ELR (cell line): ENCODE measurements around the gene TSN.

ENCODE experiments used
- DNase-seq: peaks from one replicate; pipeline ENCODE4 v3.0.0-alpha.2; 2015; ENCODE audit warnings: low read depth

The TSN gene

DNA sequence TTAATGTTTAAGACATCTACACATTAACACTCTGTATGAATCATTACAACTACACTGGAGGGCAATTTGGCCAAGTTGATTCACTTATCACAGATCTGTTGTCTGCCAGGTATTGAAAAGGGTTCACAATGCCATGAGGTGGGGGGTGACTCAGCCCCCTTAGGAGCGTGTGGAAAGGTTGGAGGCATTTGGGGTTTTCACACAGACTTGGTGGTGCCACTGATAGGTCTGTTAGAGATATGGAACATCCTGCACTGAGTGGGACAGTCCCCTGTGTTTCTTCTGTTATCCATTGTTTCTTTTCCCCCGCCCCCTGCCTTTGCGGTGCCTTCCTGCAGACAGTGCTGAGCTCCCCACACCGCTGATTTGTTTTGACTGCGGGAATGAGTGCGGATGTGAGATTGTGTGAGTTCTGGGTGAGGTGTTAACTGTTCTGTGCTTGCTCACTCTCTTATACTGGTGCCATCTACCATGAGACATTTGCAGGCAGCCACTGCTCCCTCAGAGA lies 9.3 kb upstream of the TSN start:
- DNase-seq: no peak

DNA sequence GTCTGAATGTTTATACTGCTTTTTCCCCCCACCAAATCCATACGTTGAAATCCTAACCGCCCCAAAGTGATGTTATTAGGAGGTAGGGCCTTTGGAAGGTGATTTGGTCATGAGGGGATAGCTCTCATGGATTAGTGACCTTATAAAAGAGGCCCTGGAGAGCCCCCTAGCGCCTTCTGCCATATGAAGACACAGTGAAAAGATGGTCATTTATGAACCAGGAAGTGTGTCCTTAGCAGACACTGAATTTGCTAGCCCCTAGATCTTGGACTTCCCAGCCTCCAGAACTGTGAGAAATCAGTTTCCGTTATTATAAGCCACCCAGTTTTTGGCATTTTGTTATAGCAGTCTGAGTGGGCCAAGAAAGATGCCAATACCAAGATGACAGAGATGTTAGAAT lies 7.2 kb upstream of the TSN start:
- DNase-seq: peak; percentile 78

DNA sequence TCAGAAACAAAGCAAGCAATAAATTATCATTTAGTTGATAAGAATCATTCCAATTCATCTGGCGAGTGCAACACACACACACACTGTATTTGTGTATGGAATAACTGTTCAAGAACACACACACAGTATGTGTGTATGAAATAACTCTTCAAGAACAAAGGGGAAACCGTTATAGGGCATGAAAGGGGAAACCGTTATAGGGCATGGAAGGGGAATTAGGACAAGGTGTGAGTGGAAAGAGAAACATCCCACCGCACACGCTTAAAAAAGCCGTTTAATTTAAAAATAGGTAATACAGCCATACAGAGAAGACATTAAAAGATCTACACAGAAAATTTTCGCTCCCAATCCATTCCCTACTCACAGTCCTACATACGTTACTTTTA lies 607 bp upstream of the TSN start:
- DNase-seq: no peak

DNA sequence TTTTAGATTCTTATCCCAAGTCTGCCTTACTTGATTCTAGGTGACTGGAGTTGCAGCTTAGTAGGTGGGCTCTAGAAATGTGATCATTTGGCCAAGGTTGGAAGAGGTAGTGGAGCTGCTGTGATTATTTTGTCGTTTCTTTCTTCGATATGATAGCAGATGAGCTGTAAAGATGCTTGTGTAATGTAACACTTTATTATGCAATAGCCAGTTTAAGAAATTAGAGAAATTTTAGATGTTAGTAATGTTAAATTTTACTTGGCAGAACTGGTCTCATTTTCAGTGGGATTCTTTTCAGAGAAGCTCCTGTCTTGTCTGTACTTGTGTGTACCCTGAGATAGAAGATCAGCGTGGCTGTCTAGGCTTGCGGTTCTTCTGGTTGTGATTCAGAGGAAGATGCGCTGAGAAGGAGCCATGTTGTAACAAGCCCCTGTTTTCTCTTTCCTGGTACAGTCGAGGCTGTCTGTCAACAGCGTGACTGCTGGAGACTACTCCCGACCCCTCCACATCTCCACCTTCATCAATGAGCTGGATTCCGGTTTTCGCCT lies 9.3 kb downstream of the TSN start:
- DNase-seq: no peak

DNA sequence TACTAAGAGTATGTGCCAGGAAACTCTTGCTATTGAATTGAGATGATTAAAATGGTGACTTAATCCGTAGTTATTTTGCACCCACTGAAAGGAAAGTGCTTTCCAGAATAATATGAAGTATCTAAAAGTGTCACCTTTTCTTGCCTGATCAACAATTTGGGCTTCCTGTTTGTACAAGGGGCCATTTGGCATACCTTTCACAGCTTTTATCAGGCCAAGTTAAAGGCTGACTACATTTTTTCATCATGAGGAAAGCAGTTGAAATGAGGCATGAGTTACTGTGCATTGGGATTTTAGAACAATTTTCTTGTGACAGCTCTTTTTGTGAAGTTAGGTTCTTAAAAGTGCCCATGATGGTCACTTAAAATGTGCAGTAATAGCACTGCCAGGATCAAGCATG lies 11.2 kb downstream of the TSN start:
- no peak for DNase-seq

DNA sequence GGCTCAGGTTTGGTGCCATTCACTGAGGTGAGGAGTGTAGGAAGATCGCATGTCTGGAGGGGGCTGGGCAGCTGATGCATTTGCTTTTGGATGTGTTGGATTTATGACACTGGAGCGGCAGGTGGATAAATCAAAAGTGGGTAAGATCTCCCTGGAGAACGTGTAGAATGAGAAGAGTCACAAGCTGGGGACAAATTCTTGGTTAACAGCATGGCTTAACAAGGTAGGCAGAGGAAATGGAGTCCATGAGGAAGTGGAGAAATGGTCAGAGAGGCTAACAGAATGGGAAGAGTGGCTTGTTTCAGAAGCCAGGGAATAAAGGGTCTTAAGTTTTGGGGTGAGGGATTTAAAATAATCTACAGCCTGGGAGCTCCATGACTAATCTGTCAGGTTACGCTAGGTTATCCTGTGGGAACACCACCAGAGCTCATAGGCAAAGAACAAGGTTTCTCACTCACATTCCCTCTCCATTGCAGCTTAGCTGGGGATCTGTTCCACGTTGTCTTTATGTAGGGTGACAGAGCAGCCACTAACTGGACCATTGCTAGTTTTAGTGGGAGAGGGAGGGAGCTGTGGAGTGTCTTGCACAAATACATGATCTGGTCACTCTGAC lies 12.8 kb downstream of the TSN start:
- DNase-seq: no peak

DNA sequence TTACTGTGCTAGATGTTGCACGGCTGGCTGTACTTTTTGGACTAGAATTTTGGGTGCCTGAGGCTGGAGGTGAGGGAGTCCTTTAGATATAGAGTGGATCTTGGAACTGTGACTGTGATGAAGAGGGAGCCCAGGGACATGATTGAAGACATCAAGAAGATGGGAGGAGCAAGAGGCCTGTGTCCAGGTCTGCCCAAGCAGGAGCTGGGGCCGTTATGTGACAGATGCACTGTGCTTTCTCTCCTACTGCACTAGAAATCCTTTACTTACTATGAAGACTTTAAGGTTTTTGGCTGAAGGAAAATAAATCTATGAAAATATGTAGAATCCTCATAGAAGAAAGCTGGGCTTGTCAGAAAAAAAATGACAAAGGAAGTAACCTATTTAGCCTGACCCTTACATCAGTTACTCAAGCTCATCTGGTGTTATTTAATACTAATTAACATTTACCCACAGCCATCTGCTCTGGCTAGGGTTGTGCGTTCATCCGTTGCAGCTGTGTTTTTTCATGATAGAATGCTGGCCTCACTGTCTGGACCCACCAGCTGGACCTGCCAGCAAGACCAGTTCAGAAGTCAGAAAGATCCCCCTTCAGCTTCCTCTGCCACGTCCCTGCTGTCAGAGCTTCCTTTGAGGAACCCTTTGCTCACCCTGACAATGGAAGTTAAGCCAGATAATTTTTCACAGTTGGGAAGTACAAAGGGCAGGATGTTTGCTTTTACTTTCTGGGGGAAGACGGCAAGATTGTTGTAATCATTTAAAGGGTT lies 16.7 kb downstream of the TSN start:
- DNase-seq: no peak

DNA sequence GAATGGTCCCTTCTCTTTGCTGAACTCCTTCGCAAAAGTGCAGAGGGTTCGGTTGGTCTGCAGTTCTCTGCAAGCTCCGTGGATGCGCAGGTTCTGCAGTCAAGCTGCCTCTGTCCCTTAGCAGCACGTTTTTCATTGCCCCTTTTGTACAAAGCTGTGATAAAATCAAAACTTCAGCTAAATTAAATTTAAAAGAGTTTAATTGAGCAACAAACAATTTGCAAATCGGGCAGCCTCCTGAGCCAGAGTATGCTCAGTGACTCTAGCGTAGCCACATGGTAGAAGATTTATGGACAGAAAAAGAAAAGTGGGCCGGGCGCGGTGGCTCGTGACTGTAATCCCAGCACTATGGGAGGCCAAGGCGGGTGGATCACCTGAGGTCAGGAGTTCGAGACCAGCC lies 18.8 kb downstream of the TSN start:
- no peak for DNase-seq

DNA sequence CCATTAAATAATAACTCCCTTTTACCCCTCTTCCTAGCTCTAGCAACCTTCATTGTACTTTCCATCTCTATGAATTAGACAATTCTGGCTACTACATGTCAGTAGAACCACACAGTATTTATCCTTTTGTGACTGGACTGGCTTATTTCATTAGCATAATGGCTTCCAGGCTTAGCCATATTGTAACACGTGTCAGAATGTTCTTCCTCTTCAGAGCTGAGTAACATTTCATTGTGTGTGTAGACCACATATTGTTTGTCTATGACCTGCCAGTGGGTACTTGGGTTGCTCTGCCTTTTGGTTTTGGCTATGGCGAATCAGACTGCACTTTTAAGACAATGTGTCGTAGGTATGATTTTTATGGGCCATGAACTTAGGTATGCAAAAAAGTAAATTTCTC lies 20.9 kb downstream of the TSN start:
- DNase-seq: no peak

DNA sequence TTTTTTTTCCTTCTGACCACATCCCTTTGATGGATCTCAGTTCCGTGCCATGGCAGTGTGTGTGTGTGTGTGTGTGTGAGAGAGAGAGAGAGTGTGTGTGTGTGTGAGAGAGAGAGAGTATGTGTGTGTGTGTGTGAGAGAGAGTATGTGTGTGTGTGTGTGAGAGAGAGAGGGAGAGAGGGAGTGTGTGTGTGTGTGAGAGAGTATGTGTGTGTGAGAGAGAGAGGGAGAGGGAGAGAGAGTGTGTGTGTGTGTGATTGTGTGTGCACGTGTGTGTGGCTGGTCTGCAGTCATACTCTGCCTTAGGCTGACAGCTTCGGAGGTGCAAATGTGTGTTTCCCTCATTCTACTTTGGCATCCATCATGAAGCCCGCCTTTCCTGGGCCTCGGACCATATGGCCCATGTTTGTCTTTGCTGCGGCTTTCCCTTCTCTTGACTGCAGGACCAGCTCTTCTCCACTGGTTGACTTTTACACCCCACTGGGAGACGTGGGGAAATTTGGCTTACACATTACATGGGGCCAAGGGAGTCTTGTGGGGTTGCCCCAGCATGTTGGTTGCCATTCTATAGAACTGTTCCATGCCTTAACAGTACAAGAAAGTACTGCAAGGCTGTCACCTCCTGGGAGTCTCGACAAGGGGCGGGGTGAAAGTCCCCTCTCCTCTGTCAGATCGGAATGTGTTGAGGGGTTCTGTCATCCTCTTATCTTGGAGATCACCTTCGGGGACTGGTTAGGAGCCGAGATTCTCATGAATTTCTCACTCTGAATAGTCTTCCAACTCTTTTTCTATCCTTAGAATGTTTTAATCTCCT lies 21.6 kb downstream of the TSN start:
- no peak for DNase-seq

DNA sequence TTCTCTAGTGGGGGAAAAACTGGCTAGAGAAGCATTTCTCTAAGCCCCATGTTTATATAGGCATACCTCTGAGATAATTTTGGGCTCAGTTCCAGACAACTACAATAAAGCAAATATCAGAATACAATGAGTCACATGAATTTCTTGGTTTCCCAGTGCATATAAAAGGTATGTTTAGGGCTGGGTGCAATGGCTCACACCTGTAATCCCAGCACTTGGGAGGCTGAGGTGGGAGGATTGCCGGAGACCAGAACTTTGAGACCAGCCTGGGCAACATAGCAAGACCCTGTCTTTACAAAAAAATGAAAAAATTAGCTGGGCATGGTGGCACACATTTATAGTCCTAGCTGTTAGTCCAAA lies 22.2 kb downstream of the TSN start:
- DNase-seq: peak; percentile 40

DNA sequence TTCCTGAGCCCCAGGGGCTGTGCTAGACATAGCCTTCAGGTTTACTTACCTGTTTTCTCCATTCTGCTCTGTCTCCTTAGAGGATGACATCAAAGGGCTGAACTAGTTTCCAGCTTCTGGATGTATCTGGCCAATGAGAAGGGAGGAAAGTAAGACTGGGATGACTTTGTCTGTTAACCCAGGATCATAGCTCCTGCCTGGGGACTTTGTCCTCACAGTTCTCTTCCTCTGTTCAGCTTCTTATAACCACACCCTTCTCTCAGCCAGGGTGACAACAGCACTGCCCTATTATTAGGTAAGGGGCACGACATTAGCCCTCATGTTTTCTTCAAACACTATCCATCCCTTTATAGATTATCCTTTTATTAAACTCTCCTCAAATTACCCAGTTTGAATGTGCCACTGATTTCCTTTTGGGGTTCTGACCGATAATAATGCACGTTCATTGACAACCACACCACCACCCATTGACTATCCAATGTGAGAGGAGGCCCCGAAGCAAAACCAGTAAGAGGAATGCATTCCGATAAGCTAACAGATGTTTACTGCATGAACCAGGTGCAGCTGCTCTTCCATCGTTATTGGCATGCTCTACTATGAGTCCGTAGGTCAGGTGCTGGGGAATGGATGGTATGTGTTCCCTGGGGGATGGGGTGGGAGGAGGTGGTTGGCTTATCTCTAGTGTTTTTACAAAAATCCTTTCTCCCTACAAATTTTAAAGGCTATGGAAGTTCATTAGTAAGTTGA lies 23.5 kb downstream of the TSN start:
- DNase-seq: no peak

DNA sequence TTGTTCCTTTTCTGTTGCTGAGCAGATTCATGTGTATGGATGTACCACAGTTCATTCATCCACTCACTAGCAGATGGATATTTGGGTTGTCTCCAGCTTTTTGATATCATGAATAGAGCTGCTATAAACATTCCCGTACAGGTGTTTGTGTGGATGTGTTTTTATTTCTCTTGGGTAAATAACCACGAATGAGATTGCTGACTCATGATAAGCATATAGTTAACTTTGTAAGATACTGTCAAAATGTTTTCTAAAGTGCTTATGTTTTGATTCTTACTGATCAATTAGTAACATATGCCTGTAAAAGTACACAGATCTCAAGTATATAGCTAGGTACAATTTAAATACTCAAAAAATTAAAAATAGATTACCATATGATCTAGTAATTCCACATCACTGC lies 27.7 kb downstream of the TSN start:
- no peak for DNase-seq

DNA sequence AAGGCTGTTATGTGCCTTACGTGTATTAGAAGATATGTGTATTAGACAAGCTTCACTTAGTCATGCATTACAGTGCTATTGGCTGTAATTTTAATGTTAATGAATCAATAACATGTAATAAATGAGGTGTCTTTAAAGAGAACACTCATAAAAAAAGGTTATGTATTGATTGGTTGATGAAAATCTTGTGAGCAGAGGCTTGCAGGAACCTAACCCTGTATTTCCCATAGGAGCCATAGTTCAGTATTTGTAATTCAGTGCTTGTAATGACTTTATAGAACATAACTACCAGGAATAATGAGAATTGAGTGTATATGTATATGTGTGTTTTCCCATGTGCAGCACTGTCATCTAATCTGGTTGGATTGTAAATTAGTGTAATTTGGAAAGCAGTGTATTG lies 33.2 kb downstream of the TSN start:
- no peak for DNase-seq

DNA sequence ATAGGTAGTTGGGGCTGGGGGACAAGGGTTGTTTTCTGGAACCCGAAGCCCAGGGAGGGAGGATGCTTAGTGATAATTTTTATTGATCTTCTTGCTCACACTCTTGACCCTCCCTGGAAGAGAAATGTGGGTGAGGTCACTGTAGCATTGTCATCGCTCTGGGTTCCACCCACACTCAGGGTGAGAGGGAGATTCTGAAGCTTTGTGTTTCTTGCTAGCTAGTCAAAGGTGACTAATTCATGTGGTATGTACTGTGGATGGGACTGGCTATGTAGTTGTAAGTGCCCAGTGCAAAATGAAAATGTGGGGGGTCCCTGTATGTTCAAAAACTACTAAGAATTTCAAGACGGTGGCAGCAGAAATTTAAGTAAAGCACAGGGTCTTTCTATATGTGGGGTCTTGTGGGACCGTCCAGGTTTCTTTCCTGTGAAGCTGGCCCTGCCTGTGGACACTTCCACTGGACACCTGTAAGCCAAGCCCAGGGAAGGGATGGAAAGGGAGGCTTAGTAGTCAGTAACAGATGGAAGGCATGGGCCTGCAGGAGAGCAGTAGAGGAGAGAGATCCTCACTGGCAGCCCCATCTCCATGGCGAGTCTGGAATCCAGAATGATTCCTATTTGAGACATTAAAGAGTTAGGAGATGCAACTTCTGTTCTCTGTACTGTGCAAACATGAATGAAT lies 35.0 kb downstream of the TSN start:
- DNase-seq: peak; percentile 96

DNA sequence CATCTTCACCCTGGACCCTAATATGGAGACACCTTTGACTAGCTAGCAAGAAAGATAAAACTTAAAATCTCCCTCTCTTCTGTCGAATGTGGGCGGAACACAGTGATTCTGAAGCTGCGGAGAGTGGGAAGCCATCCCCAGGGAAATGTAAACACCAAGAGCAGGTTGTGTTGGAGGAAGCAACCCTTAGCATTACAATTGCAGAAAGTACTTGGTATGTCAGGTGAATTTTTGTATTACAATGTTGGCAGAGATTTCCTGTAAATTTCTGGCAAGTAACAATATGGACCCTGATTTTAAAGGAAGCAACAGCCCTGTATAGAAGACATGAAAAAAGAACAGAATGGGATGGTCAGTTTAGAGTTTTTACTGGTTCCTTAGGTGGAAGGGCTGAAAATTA lies 35.8 kb downstream of the TSN start:
- no peak for DNase-seq

DNA sequence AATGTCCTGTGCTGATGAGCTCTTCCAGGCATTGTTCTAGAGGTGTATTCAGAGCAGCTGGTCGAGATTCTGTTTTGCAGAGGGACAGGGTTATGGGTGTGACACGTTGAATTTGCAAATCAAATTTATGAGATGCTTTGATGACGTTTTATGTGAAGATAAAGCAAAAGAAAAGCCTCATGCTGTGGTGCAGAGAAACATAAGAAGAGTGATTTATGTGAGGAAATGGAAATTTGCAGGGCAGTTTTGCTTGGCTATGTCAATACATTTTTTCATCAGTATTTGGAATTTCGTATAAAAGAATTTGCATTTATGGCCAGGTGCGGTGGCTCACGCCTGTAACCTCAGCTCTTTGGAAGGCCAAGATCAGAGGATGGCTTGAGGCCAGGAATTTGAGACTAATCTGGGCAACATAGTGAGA lies 36.4 kb downstream of the TSN start:
- DNase-seq: no peak

DNA sequence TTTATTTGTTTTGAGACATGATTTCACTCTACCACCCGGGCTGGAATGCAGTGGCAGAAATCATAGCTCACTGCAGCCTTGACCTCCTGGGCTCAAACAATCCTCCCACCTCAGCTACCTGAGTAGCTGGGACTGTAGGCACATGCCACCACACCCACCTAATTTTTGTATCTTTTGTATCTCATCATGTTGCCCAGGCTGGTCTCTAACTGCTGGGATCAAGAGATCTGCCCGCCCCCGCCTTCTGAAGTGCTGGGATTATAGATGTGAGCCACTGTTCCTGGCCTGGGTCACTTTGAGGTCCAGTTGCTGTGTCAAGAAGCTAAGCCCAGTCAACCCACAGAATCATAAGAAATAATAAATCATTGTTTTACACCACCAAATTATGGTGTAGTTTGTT lies 38.4 kb downstream of the TSN start:
- no peak for DNase-seq

DNA sequence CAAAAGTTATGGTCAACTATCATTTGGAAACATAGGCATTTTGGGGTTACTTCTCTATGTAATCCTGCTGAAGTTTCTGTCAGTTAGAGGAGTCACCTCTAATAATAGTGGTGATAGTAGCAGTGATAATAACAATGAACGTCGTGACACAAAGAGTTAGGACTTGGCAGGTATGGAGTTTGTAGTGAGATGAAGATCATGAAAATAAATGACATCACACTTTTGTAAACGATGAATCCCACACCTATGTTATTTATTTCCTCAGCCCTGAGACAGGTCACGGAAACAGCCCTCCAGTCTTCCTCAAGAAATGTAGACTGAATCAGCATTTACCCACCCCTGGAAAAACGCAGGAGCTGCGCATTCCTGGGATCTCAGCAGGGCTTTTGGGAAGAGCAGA lies 38.8 kb downstream of the TSN start:
- DNase-seq: no peak

DNA sequence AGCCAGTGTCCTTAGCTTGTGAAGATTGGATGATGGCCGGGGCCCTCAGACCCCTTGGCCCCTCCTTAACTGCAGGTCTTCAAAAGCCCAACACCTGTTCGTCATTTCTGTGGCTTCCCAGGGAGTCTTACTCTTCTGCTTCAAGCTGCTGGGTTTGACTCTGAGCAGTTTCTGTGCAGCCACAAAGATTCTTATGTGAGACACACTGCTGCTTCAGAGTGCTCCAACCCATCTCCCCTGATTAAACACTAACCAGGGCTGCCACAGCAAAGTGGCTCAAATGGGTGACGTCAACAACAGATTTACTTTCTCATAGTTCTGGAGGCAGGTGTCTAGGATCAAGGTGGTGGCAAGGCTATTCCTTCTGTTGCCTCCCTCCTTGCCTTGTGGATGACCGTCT lies 40.8 kb downstream of the TSN start:
- no peak for DNase-seq

DNA sequence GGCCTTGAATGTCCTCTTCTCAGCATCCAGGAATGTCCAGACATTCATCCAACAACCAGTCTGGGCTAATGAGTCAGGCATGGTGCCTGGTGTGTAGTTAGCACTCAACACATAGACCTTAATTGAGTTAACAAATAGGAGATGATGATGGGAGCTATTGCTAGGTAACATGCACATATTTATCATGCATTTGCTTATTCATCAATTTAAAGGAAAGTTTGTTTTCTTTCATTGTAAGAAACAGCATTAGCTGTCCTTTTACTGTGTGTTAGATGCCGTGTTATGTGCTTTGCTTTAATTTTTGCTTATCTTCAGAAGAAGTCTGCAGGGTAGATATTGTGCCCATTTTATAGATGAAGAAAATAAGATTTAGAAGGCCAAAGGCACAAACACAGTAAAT lies 43.2 kb downstream of the TSN start:
- DNase-seq: no peak

DNA sequence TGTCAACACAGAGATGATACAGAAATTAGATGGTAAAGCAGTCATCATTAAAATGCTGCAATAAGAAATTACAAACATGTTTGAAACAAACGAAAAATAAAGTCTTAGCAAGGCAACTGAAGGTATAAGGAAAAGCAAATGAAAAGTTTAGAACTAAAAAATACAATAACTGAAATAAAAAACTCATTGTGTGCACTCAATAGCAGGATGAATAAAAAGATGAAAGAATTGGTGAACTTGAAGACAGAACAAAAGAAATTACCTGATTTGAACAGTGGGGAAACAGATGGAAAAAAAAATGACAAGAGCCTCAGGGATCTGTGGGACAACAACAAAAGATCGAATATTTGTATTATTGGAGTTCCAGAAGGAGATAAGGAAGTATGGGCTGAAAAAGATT lies 46.5 kb downstream of the TSN start:
- no peak for DNase-seq
